Mesenchymal stem cell (in vitro differentiated cells and primary cell): ENCODE results near the gene CD6.

Experiments
- DNase-seq: peaks from one replicate; pipeline ENCODE4 v3.0.0-alpha.2; 2013
- H2AFZ ChIP-seq: one replicate; pipeline ENCODE4 v1.6.1; 2013; ENCODE audit warnings: low read depth, mild to moderate bottlenecking, control low read depth, inconsistent platforms, low read length, moderate library complexity
- H2AK5ac ChIP-seq: 2 replicates; pipeline ENCODE4 v1.6.1; 2013; ENCODE audit warnings: low read length, moderate library complexity, mild to moderate bottlenecking, inconsistent platforms; ENCODE audit not compliant: severe bottlenecking
- H2BK120ac ChIP-seq: one replicate; pipeline ENCODE4 v1.6.1; 2013; ENCODE audit warnings: low read depth, mild to moderate bottlenecking, inconsistent platforms, low read length, moderate library complexity
- H2BK12ac ChIP-seq, 2 experiments: one replicate each; pipeline ENCODE4 v1.6.1; 2013; ENCODE audit warnings: inconsistent platforms in 2 of 2, low read length in 2 of 2, mild to moderate bottlenecking in 2 of 2, moderate library complexity in 2 of 2, control low read depth in 1 of 2
- H2BK15ac ChIP-seq: one replicate; pipeline ENCODE4 v1.6.1; 2013; ENCODE audit warnings: mild to moderate bottlenecking, low read depth, inconsistent platforms; ENCODE audit not compliant: poor library complexity, severe bottlenecking
- H2BK5ac ChIP-seq: 2 replicates; pipeline ENCODE4 v1.6.1; 2013; ENCODE audit warnings: low read depth, mild to moderate bottlenecking, low read length, control low read depth, inconsistent platforms; ENCODE audit not compliant: poor library complexity, severe bottlenecking
- H3K14ac ChIP-seq, 2 experiments: one replicate each; pipeline ENCODE4 v1.6.1; 2013; ENCODE audit warnings: inconsistent platforms in 2 of 2, low read length in 2 of 2, control low read depth in 1 of 2, mild to moderate bottlenecking in 1 of 2, moderate library complexity in 1 of 2
- H3K18ac ChIP-seq, 2 experiments: one replicate each; pipeline ENCODE4 v1.6.1; 2013; ENCODE audit warnings: inconsistent platforms in 2 of 2, low read length in 2 of 2, control low read depth in 1 of 2, low read depth in 1 of 2, mild to moderate bottlenecking in 1 of 2
- H3K23ac ChIP-seq, 2 experiments: one replicate each; pipeline ENCODE4 v1.6.1; 2013; ENCODE audit warnings: inconsistent platforms in 2 of 2, low read length in 2 of 2, mild to moderate bottlenecking in 2 of 2, moderate library complexity in 2 of 2, control low read depth in 1 of 2
- H3K27ac ChIP-seq: 2 replicates; pipeline ENCODE4 v1.5.1; 2013; ENCODE audit warnings: mild to moderate bottlenecking, moderate library complexity, low read length, control low read depth, inconsistent platforms; ENCODE audit not compliant: poor library complexity, severe bottlenecking
- H3K27me3 ChIP-seq, 2 experiments: 2 replicates each; pipeline versions ENCODE4 v1.6.1 to v1.7.0; 2013; ENCODE audit warnings: low read length in 2 of 2, mild to moderate bottlenecking in 2 of 2, moderate library complexity in 2 of 2, control low read depth in 1 of 2, inconsistent platforms in 1 of 2; ENCODE audit not compliant: control insufficient read depth in 1 of 2, insufficient read depth in 1 of 2
- H3K36me3 ChIP-seq, 2 experiments: 2 replicates each; pipeline versions ENCODE4 v1.6.1 to v1.7.0; 2013; ENCODE audit warnings: low read length in 2 of 2, control low read depth in 1 of 2, inconsistent platforms in 1 of 2, low read depth in 1 of 2, mild to moderate bottlenecking in 1 of 2; ENCODE audit not compliant: insufficient read depth in 2 of 2, control insufficient read depth in 1 of 2
- H3K4ac ChIP-seq, 2 experiments: one replicate each; pipeline ENCODE4 v1.6.1; 2013; ENCODE audit warnings: inconsistent platforms in 2 of 2, low read length in 2 of 2, mild to moderate bottlenecking in 2 of 2, moderate library complexity in 2 of 2, control low read depth in 1 of 2, low read depth in 1 of 2
- H3K4me1 ChIP-seq: 2 replicates; pipeline ENCODE4 v1.6.1; 2013; ENCODE audit warnings: low read depth, low read length, control low read depth; ENCODE audit not compliant: control insufficient read depth, insufficient read depth
- H3K4me2 ChIP-seq: 2 replicates; pipeline ENCODE4 v1.6.1; 2013; ENCODE audit warnings: low read length, mild to moderate bottlenecking, inconsistent platforms; ENCODE audit not compliant: poor library complexity, severe bottlenecking
- H3K4me3 ChIP-seq, 2 experiments: 2 replicates each; pipeline versions ENCODE4 v1.5.1 to v1.7.0; 2013; ENCODE audit warnings: low read length in 2 of 2, mild to moderate bottlenecking in 2 of 2, control low read depth in 1 of 2, low read depth in 1 of 2; ENCODE audit not compliant: insufficient read depth in 1 of 2
- H3K79me1 ChIP-seq: replicated peaks from 2 replicates; pipeline ENCODE4 v1.6.1; 2013; ENCODE audit warnings: mild to moderate bottlenecking, control low read depth, low read length, inconsistent platforms; ENCODE audit not compliant: poor library complexity, severe bottlenecking
- H3K9ac ChIP-seq: 2 replicates; pipeline ENCODE4 v1.7.0; 2013; ENCODE audit warnings: mild to moderate bottlenecking, low read length, moderate library complexity
- H3K9me3 ChIP-seq: 2 replicates; pipeline ENCODE4 v1.7.0; 2013; ENCODE audit warnings: mild to moderate bottlenecking, low read length; ENCODE audit not compliant: control insufficient read depth
- H4K8ac ChIP-seq: one replicate; pipeline ENCODE4 v1.6.1; 2013; ENCODE audit warnings: inconsistent platforms, mild to moderate bottlenecking, low read length, moderate library complexity
- H4K91ac ChIP-seq: one replicate; pipeline ENCODE4 v1.6.1; 2013; ENCODE audit warnings: mild to moderate bottlenecking, low read length, inconsistent platforms
- WGBS: methylation state at CpG from one replicate; pipeline ENCODE4 v1.1.7; 2013; ENCODE audit warnings: mixed read lengths; 5-methylcytosine and 5-hydroxymethylcytosine counted together

CD6 gene

GRCh38 chr11:60925868-60926267 is 45.6 kb upstream of the CD6 start:
- H3K27me3 ChIP-seq = peaks cover 0 to 12% of the 10 kb centered on the region in 2 experiments
- H3K79me1 ChIP-seq = peaks cover 23% of the 10 kb centered on the region
- H3K23ac ChIP-seq = no peak overlapping the region
- no peak overlapping the region for H2BK12ac ChIP-seq
- H4K91ac ChIP-seq = no peak overlapping the region
- H3K14ac ChIP-seq = no peak overlapping the region
- H3K36me3 ChIP-seq = peaks cover 22 to 63% of the 10 kb centered on the region in 2 experiments
- H3K9me3 ChIP-seq = no peaks in the 10 kb centered on the region
- no peak overlapping the region for H2AK5ac ChIP-seq
- no peak overlapping the region for H3K18ac ChIP-seq
- no peak overlapping the region for H2AFZ ChIP-seq
- H3K4me2 ChIP-seq = peak overlapping the region; percentile 41
- peak; percentile 85 for DNase-seq
- H3K4ac ChIP-seq = no peak overlapping the region
- no peak overlapping the region for H3K27ac ChIP-seq
- H2BK15ac ChIP-seq = no peak overlapping the region
- 69% methylated on average over 6 of the region's 6 CpGs for WGBS
- no peak overlapping the region for H2BK120ac ChIP-seq
- H4K8ac ChIP-seq = no peak overlapping the region
- no peak overlapping the region for H2BK5ac ChIP-seq
- no peak overlapping the region for H3K4me3 ChIP-seq
- peaks cover 21% of the 10 kb centered on the region for H3K4me1 ChIP-seq
- no peak overlapping the region for H3K9ac ChIP-seq

- H3K4ac ChIP-seq = no peak overlapping the region
- peaks cover 21% of the 10 kb centered on the region for H3K4me1 ChIP-seq
- DNase-seq = no peak
- H4K8ac ChIP-seq = no peak overlapping the region
- H2BK15ac ChIP-seq = no peak overlapping the region
- H3K4me2 ChIP-seq = no peak overlapping the region
- H3K14ac ChIP-seq = no peak overlapping the region
- no peak overlapping the region for H2AFZ ChIP-seq
- no peak overlapping the region for H2AK5ac ChIP-seq
- H3K27ac ChIP-seq = no peak overlapping the region
- no peak overlapping the region for H2BK5ac ChIP-seq
- no peak overlapping the region for H3K9ac ChIP-seq
- peaks cover 22% of the 10 kb centered on the region for H3K79me1 ChIP-seq
- no peak overlapping the region for H2BK12ac ChIP-seq
- H3K36me3 ChIP-seq = peaks cover 16 to 63% of the 10 kb centered on the region in 2 experiments
- 100% methylated on average over 3 of the region's 8 CpGs for WGBS
- H2BK120ac ChIP-seq = no peak overlapping the region
- H3K27me3 ChIP-seq = peaks cover 0 to 12% of the 10 kb centered on the region in 2 experiments
- H3K18ac ChIP-seq = no peak overlapping the region
- H3K23ac ChIP-seq = no peak overlapping the region
- no peak overlapping the region for H3K4me3 ChIP-seq
- no peaks in the 10 kb centered on the region for H3K9me3 ChIP-seq
- no peak overlapping the region for H4K91ac ChIP-seq
Observed at GRCh38 chr11:60926500-60926899, 45.0 kb upstream of the CD6 start.

GRCh38 chr11:60927061-60927592 is 44.4 kb upstream of the CD6 start:
- Histone ChIP-seq H3K79me1 (peaks cover 22% of the 10 kb centered on the region), H2BK12ac (no peak overlapping the region), H3K9me3 (no peaks in the 10 kb centered on the region), H4K91ac (no peak overlapping the region), H3K4me2 (no peak overlapping the region), H3K27me3 (peaks cover 0 to 12% of the 10 kb centered on the region in 2 experiments), H2AFZ (no peak overlapping the region), H2BK5ac (no peak overlapping the region), H3K14ac (no peak overlapping the region), H3K23ac (no peak overlapping the region), H3K18ac (no peak overlapping the region), H2BK15ac (no peak overlapping the region), H3K4me3 (no peak overlapping the region), H4K8ac (no peak overlapping the region), H3K4ac (no peak overlapping the region), H3K36me3 (peaks cover 10 to 63% of the 10 kb centered on the region in 2 experiments), H2BK120ac (no peak overlapping the region), H2AK5ac (no peak overlapping the region), H3K27ac (no peak overlapping the region), H3K9ac (no peak overlapping the region), H3K4me1 (peaks cover 21% of the 10 kb centered on the region)
- DNase-seq = no peak
- 98% methylated on average over 8 of the region's 8 CpGs for WGBS

DNA sequence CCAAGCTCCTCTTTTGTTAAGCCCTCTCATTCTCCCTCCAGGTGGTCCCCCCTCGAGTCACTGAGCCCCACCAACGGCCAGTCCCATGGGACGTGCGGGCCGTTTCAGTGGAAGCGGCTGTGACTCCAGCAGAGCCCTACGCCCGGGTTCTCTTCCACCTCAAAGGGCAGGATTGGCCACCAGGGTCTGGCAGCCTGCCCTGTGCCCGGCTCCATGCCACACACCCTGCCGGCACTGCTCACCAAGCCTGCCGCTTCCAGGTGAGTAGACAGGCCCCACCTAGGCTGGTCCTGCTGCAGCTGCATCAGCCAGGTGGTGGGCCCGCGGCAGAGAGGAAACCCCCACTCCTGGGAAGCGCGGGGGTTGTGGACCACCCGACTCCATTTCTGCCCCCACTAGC is 43.9 kb upstream of the CD6 start:
- H2BK120ac ChIP-seq = no peak overlapping the region
- no peak overlapping the region for H2BK15ac ChIP-seq
- H2AFZ ChIP-seq = no peak overlapping the region
- H3K4me3 ChIP-seq = no peak overlapping the region
- peaks cover 20% of the 10 kb centered on the region for H3K79me1 ChIP-seq
- WGBS = 91% methylated on average over 16 of the region's 16 CpGs
- no peak overlapping the region for H3K4me2 ChIP-seq
- H2BK12ac ChIP-seq = no peak overlapping the region
- no peak overlapping the region for H3K9ac ChIP-seq
- H3K9me3 ChIP-seq = no peaks in the 10 kb centered on the region
- no peak overlapping the region for H4K8ac ChIP-seq
- H4K91ac ChIP-seq = no peak overlapping the region
- no peak overlapping the region for H2BK5ac ChIP-seq
- H3K36me3 ChIP-seq = peaks cover 5 to 59% of the 10 kb centered on the region in 2 experiments
- no peak for DNase-seq
- H3K27ac ChIP-seq = no peak overlapping the region
- H3K4me1 ChIP-seq = peaks cover 22% of the 10 kb centered on the region
- no peak overlapping the region for H3K14ac ChIP-seq
- H2AK5ac ChIP-seq = no peak overlapping the region
- no peak overlapping the region for H3K18ac ChIP-seq
- no peak overlapping the region for H3K23ac ChIP-seq
- H3K27me3 ChIP-seq = peaks cover 0 to 12% of the 10 kb centered on the region in 2 experiments
- no peak overlapping the region for H3K4ac ChIP-seq
